ENCODE measurements around the gene EFCAB13. TPM values are rescaled to one million over a fixed set of nuclear protein-coding genes. Genes with fewer than 3 reads are reported as not detected.

EFCAB13 gene
- total and polyA plus RNA-seq, 2 of the 4 experiments (the other 2 are of a cell fraction) = 0.77 to 1.4 TPM

DNA sequence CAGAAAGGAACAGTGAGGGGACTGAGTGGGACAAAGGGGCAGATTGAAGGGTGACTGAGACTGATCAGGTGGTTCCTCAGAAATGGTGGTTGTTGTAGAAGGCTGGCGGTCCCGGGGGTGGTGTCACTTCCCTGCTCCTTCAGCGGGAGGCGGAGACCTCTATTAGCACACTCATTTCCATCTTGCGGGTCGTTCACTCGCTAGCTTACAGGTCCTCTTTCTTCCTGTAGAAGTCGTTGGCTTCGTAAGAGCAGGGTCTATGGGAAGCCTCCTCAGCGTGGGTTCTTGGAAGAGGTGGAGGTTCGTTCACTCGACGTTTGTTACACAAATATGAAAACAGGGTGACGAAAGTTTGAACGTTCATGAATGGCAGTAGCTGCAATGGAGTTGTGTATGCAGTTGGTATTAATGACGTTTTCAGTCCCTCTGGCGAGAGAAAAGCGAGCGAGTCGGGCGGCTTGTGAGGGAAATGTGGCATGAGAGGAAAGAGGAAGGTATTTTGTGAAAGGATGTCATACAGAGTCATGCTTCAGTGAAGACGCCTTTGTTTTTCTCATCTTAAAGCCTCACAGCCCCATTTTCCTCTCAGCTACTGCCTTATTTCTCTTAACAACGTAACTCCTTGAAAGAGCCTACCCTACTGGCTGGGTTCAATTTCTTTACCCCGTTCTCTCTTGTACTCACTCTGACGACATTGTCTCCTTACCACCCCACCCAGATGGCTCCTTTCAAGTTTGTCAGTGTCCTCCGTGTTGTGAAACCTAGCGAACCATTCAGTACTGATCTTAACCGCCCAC, 667 bp downstream of the EFCAB13 start:
- H3K18ac ChIP-seq (ENCODE audit: low read depth, low read length) = peak overlapping the region; percentile 88
- H3K36me3 ChIP-seq (ENCODE audit: control insufficient read depth, insufficient read depth, low read length) = no peaks in the 10 kb centered on the region
- H3K23ac ChIP-seq (ENCODE audit: low read depth, low read length) = peak overlapping the region; percentile 98
- peak overlapping the region; percentile 80 for H2BK120ac ChIP-seq (ENCODE audit: low read depth, low read length)
- TF ChIP-seq RAD21 (IDR thresholded peaks at IDR 0.05; ENCODE audit: low read length) = no peak
- TF ChIP-seq BHLHE40 (IDR thresholded peaks at IDR 0.05; ENCODE audit: low read depth, low read length) = no peak
- TF ChIP-seq MAFK (IDR thresholded peaks at IDR 0.05; ENCODE audit: low read depth, low read length) = no peak
- no peak for TF ChIP-seq CHD1 (IDR thresholded peaks at IDR 0.05; ENCODE audit: low read depth, low read length)
- H3K14ac ChIP-seq (replicated peaks; ENCODE audit: low read depth, low read length) = peak overlapping the region; percentile 96
- peak overlapping the region; percentile 57 for H3K56ac ChIP-seq (ENCODE audit: extremely low read depth, insufficient read depth, low read length)
- intact Hi-C loops (cut with micrococcal nuclease) = loop anchor here (2.0 to 5.0 kb wide), 2 partner anchors 163 to 290 kb away; no protein-coding TSS in a partner anchor
- ChIA-PET POLR2A (ENCODE audit: unreplicated experiment) (interaction anchor here (1.1 kb wide), 1 partner anchor 14 kb away, joined by 3 read pairs; no protein-coding TSS in a partner anchor), CTCF (no interaction called here)
- H4K91ac ChIP-seq (ENCODE audit: insufficient read depth, low read depth, low read length) = peak overlapping the region; percentile 78
- no TSS peak for BruUV-seq (replicated peaks)
- 0 out of 2 replicates have a peak, but pooled peaks cover 2% of the 10 kb centered on the region for H3K9me1 ChIP-seq (ENCODE audit: insufficient read depth, low read length)
- peak overlapping the region; percentile 91 for H3K4me3 ChIP-seq (ENCODE audit: insufficient read depth, low read depth, low read length)
- H3K27ac ChIP-seq (ENCODE audit: insufficient read depth, low read length) = peak overlapping the region; percentile 82
- no peaks in the 10 kb centered on the region for H3K27me3 ChIP-seq (ENCODE audit: control insufficient read depth, insufficient read depth, low read length)
- H4K20me1 ChIP-seq (ENCODE audit: insufficient read depth, low read length) = no peaks in the 10 kb centered on the region
- in situ Hi-C loops (cut with MboI; ENCODE audit: low sequenced_read_pairs) = no loop called here
- H3K79me1 ChIP-seq (ENCODE audit: low read depth in 1 of 2, low read length in 2 of 2) = peaks cover 0 to 13% of the 10 kb centered on the region in 2 experiments; a peak in 2 of 4 replicates
- peak overlapping the region; percentile 3 for H2BK20ac ChIP-seq (ENCODE audit: low read depth, low read length)
- H4K5ac ChIP-seq (ENCODE audit: low read depth, low read length) = peak overlapping the region; percentile 91
- ATAC-seq (ENCODE audit: low read depth) (peak; percentile 33), DNase-seq (peak; percentile 48)
- peak overlapping the region; percentile 98 for H2AFZ ChIP-seq (replicated peaks; ENCODE audit: low read length, poor library complexity)
- H3K9me3 ChIP-seq (ENCODE audit: control insufficient read depth, insufficient read depth, low read length) = no peaks in the 10 kb centered on the region
- H2AK9ac ChIP-seq (replicated peaks; ENCODE audit: low read depth, low read length, poor library complexity) = peak overlapping the region; percentile 87
- WGBS, 2 experiments (ENCODE audit: extremely low coverage in 2 of 2, insufficient read length in 1 of 2) = 31% methylated on average over 7 of the region's 28 CpGs; no CpG with 5 or more reads in 1 of the 2 experiments
- H2BK15ac ChIP-seq (ENCODE audit: low read depth, low read length) = peak overlapping the region; percentile 67; the same call in 2 of the 3 replicates
- H2AK5ac ChIP-seq (ENCODE audit: low read depth, low read length) = peak overlapping the region; percentile 74
- H4K8ac ChIP-seq (ENCODE audit: low read depth in 2 of 2, low read length in 2 of 2) = peak overlapping the region; percentile 74 to 93
- H2BK5ac ChIP-seq (ENCODE audit: low read depth, low read length, poor library complexity, severe bottlenecking) = peak overlapping the region; percentile 76
- dilution Hi-C loops (cut with HindIII; ENCODE audit: low sequenced_read_pairs, unreplicated experiment) = no loop called here
- H3K9ac ChIP-seq (ENCODE audit: low read depth, low read length) = peak overlapping the region; percentile 76
- peak overlapping the region; percentile 94 for H3K4ac ChIP-seq (ENCODE audit: low read depth, low read length)
- peak overlapping the region; percentile 93 for H3K4me2 ChIP-seq (ENCODE audit: low read depth, low read length)
- no peaks in the 10 kb centered on the region for H3K4me1 ChIP-seq (ENCODE audit: control insufficient read depth, insufficient read depth, low read length)

Measured in IMR-90 (cell line).